ENCODE measurements around the gene FGB.

- TF ChIP-seq CTCF (IDR thresholded peaks at IDR 0.05) = no peak
- TF ChIP-seq POLR2A (IDR thresholded peaks at IDR 0.05) = no peak
- TF ChIP-seq POLR2AphosphoS5 (IDR thresholded peaks at IDR 0.05) = no peak
Measured at GRCh38 chr4:154578919-154579318, 16.1 kb downstream of the FGB start.

Measured in breast epithelium (tissue), 3 donors.